ES-I3 (cell line): ENCODE data around the gene CNKSR3.

ENCODE experiments used
- H3K36me3 ChIP-seq: 2 replicates; pipeline ENCODE4 v1.6.1; 2013; ENCODE audit warnings: mild to moderate bottlenecking, low read length, control low read depth, moderate library complexity; ENCODE audit not compliant: insufficient read depth
- H3K4me1 ChIP-seq: 2 replicates; pipeline ENCODE4 v1.6.1; 2013; ENCODE audit warnings: mild to moderate bottlenecking, control low read depth, low read length; ENCODE audit not compliant: insufficient read depth
- H3K9ac ChIP-seq: 2 replicates; pipeline ENCODE4 v1.6.1; 2013; ENCODE audit warnings: low read depth, mild to moderate bottlenecking, low read length, moderate library complexity
- H3K9me3 ChIP-seq: 2 replicates; pipeline ENCODE4 v1.6.1; 2013; ENCODE audit warnings: mild to moderate bottlenecking, low read length, moderate library complexity; ENCODE audit not compliant: control insufficient read depth, insufficient read depth

CNKSR3 gene

DNA sequence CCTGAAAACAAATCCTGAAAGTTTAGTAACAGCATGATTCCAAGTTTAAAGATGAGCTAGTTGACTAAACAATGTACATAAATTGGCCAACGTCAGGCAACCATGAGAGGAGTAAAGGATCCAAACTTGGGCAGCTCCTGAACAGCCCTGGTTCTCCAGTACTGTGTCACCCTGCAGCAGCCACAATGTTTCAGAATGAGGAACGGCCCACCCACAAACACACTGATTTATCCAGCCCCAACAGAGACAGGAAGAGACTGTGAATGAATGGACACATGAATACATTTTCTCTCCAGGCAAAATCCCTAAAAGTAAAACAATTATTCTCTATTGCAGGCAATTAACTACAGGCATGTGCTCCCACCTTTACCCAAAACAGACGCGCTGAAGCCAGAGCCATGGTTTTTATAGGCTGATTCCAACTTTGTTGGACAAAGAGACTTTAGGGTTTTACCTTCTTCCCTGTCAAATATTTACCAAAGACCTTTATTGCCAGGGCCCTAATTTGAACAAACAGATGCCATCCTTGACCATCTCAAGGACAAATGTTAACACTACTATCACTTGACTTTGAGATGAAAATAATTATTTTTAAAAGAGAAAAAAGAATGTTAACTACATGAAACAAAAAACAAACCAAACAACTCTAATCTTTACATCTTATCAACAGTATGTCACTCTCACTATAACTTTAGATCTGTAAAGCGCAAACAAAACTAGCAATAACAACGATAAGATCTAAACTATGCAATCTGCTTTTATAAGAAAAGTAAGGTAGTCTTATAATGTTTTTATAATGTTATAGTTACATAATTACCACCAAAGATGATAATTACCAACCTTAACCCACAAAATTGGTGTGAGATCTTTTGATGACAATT is 22.9 kb downstream of the CNKSR3 start:
- Histone ChIP-seq H3K36me3 (no peaks in the 10 kb centered on the region), H3K4me1 (no peaks in the 10 kb centered on the region), H3K9me3 (no peaks in the 10 kb centered on the region), H3K9ac (no peak overlapping the region)

DNA sequence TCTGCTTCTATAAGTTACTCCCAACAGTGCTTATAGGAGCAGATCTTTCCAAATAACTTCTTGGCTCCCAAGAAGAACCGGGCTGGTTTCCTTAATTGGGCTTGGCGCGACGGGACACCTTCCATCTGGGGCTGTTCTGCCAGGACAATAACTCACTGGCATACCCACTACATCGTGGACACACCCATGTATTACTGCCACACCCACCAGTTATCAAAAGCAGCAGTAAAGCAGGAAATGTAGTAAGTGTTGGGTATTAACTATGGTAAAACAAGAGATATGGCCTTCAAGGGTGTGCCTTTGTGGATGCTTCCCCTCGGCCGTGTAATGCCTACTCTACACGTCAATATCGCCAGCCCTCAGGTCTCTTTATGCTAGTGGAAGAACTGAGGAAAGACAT is 24.7 kb downstream of the CNKSR3 start:
- Histone ChIP-seq H3K9me3 (no peaks in the 10 kb centered on the region), H3K9ac (no peak overlapping the region), H3K4me1 (no peaks in the 10 kb centered on the region), H3K36me3 (no peaks in the 10 kb centered on the region)

DNA sequence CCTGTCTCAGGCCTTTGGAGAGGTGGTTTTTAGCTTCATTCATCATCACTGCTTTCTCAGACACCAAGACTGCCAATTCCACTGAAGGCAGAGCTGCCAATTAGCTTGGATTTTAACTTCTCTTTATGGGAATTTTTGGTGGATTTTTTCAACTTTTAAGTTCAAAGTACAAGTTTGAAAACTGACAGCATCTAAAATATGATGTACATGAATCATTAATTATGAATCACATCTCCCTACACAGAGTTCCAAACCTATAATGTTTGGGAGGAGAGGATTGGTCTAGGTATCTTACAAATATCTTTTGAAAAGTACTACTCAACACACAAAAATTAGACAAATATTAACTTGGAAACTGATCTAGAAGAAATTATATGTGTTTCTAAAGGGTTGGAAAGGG is 25.5 kb downstream of the CNKSR3 start:
- H3K36me3 ChIP-seq: no peaks in the 10 kb centered on the region
- H3K4me1 ChIP-seq: no peaks in the 10 kb centered on the region
- H3K9ac ChIP-seq: no peak overlapping the region
- no peaks in the 10 kb centered on the region for H3K9me3 ChIP-seq

DNA sequence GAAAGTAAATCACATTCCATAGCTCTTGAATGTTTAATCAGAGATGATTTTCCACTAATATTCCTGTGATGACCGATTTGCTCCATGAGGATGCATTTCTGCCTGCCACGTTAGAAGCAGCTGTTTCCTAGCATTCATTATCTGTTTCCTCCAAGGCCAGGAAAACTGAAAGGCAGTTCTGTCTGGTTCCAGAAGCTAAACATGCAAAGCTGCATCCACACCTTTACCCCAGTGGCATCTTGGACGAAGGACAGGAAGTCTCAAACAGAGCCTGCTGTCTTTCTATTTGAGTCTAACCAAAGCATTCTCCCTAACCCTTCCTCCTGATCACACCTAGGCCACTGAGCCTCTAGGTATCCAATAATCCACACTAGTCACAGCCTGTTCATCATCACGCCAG is 27.6 kb downstream of the CNKSR3 start:
- Histone ChIP-seq H3K9me3 (no peaks in the 10 kb centered on the region), H3K9ac (no peak overlapping the region), H3K36me3 (no peaks in the 10 kb centered on the region), H3K4me1 (no peaks in the 10 kb centered on the region)

DNA sequence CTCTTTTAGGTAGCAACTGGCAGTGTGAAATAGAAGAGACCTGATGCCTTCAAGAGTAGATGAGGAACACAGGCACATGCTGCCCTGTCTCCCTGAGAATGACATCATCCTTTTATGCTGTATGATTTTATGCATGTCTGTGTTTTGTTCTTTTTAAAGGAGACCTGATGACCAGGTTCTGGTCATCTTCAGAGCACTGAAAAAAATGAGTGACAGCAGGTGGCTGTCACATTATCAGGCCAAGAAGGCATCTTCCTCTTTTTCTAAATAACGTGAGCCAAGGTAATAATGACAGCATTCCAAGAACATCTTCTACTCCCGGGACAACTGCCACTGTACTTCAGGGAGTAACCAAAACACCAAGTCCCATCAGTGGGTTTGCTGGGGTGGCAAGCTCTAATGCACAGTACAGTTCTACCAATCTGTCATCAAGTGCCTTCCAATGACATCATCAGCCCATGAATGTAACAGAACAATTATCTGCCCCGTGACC is 28.9 kb downstream of the CNKSR3 start:
- H3K9me3 ChIP-seq: no peaks in the 10 kb centered on the region
- no peak overlapping the region for H3K9ac ChIP-seq
- no peaks in the 10 kb centered on the region for H3K4me1 ChIP-seq
- no peaks in the 10 kb centered on the region for H3K36me3 ChIP-seq

DNA sequence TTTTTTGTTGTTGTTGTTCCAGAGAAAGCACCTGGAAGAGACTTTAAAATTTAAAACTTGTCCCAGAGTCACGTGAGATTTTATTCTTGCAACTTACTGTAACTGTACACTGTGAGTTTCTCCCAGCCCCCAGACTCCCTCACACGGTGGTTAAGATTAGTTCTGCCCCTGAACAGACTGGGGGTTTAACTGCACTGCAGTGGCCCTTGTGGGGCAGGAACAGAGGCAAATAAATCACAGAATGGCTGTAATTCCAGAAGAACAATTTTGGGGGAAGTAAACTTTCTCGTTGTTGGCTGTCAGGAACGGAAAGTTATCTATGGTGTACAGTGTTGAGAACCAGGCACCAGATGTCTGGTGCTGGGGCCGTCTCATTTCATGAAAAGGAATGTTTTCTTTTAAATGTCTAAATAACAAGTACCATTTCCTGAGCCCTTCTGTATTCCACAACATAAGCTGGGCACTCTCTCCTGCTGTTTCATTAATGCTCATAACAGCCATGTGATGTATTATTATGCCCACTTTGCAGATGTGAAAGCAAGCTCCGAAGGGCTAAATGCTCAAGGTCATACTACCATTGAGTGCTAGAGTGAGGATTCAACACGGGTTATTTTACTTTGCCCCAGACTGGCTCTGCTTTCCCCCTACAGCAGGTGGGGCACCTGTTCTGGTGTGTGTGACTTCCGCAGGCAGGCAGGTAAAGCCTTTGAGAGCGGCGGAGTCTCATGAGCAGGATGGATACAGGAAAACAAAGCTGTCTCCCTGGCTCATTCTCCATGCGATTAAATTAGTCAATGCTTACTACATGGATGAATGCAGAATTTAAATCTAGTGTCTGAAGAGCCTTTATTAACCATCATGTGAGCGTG is 30.5 kb downstream of the CNKSR3 start:
- H3K9ac ChIP-seq: no peak overlapping the region
- no peaks in the 10 kb centered on the region for H3K36me3 ChIP-seq
- H3K9me3 ChIP-seq: no peaks in the 10 kb centered on the region
- no peaks in the 10 kb centered on the region for H3K4me1 ChIP-seq

DNA sequence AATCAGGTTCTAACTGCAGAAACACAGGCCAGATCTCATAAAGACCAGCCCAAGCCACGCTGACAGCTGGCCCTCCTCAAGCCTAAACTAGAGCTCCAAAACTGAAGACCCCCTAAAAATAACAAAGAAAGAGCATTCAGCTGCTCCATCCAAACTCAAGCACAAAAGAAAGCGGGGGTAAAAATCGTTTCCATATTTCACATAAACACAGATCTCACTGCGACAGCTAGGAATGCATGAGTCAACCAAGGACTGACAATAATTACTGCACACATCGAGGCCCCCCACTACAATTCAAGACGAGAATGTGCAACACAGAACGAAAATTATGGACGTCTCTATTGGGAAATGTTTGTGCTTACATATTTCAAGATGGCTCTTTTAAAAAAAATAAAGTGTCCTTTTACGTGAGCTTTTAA is 31.1 kb downstream of the CNKSR3 start:
- no peak overlapping the region for H3K9ac ChIP-seq
- no peaks in the 10 kb centered on the region for H3K9me3 ChIP-seq
- H3K4me1 ChIP-seq: no peaks in the 10 kb centered on the region
- H3K36me3 ChIP-seq: no peaks in the 10 kb centered on the region

DNA sequence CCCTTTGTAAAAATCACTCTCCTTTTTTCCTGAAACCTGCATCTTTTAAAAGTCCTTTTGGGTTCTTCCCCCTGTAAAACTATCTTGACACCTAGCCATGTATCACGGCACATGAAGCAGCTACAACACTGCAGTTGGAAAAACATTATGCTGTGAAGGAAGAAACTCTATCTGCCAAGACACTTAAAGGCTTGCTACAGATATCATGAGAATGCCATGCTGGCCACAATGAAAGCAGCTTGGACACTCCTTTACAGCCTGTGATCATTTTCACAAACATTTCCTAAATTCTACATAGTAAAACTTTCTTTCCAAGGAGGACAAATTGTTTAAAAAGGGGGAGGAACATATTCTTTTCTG is 31.8 kb downstream of the CNKSR3 start:
- H3K9me3 ChIP-seq: no peaks in the 10 kb centered on the region
- no peak overlapping the region for H3K9ac ChIP-seq

DNA sequence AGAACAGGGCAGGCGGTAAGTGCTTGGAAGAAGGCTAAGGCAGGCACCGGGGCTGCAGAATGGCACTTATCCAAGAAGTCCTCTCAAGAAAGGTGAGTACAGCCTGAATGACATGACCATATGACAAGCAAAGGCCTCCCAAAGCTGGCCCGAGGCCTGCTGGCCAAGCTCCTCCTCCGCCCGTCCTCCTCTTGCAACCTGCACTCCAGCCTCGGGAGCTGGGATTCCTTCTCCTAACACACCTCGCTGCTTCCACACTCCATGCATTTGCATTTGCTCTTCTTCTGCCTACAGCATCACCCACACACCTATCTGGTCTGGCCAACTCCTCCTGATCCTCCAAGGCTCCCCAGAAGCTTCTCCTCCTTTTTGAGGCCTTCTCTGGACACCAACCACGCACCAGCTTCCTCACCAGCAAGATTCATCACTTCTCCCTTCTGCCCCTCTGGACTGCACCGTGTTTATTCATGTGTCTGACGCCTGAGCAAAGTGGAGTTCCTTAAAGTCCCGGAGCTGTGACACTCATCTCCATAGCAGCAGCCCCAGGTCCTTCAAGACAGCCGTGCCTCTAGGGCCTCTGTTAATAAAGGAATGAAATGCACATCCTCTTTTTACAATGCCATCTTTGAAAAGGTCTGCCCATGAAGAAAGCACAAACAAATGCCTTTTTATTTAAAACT is 32.3 kb downstream of the CNKSR3 start:
- no peaks in the 10 kb centered on the region for H3K4me1 ChIP-seq
- H3K36me3 ChIP-seq: no peaks in the 10 kb centered on the region
- H3K9ac ChIP-seq: no peak overlapping the region
- no peaks in the 10 kb centered on the region for H3K9me3 ChIP-seq

More for the DNA sequence above, 31.8 kb downstream of the CNKSR3 start:
- Histone ChIP-seq H3K36me3 (no peaks in the 10 kb centered on the region), H3K4me1 (no peaks in the 10 kb centered on the region)

DNA sequence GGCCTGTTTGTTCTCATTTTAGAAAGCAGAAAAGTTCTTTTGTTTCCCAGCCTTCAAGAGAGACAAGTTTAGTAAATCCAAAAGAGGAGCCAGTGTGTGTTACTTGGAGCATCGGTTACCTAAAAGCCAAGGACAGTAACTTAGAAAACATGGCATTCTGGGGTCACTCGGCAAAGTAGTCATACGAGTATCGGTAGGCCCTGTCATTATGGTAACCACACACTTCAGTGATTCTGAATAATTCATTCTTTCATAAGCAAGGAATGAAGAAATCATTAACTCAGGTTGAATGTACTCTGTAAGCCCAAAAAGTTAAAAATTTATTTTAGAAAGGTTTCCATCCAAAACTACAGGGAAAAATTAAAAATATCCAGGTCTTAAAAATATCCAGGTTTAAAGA is 34.0 kb downstream of the CNKSR3 start:
- Histone ChIP-seq H3K9me3 (no peaks in the 10 kb centered on the region), H3K36me3 (no peaks in the 10 kb centered on the region), H3K4me1 (no peaks in the 10 kb centered on the region), H3K9ac (no peak overlapping the region)

DNA sequence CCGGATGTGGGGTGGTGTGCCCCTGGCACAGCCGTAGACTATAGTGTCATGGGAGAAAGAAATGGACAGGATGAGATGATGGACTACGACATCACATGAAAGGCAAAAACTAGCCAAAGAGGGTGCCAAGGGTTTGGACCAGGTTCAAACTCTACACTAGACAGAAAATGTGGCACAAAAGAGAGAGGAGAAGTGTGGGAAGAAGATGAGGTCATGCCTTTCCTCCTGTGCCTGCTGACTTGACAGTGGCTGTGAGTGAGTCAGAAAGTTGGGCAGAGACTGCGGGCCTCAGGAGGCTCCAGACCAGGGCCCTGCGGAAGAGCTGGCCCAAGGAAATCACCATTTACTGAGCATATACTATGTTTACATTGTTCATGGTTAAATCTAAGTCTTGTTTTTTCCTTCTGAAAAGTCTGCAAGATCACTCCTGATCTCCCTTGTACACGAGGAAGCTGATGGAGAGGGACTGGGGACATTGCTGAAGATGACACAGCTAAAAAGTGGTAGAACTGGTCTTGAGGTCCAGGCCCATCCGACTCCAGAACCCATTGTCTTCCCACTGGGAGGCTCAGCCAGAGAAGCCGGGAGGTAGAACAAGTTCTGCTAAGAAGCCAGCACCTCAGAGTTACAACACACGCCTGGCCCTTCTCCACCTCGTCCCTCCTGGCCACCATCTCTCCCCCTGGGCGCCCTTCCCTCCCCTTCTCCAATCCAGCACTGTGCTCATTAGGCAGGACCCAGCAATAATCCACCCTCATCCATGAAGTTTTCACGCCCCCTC is 35.6 kb downstream of the CNKSR3 start:
- Histone ChIP-seq H3K4me1 (no peaks in the 10 kb centered on the region), H3K36me3 (no peaks in the 10 kb centered on the region), H3K9me3 (no peaks in the 10 kb centered on the region; the same call in 1 of the 2 replicates), H3K9ac (no peak overlapping the region)

DNA sequence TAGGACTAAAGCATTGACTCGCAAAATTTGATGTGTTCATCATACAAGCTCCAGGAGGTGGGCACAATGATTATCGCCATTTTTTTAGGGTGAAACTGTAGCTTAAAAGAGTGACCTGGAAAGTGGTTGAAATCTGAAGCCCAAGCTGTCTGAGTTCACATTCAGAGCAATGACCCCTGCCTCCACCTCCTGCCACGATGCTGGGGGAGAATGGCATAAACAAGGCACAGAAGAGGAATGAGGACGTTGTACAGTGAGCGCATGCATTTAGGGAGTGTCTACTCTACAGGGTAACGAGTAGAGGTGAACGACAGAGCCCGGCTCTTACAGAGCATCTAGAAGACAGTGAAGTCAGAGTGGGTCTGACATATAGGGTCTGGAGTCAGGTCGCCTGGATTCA is 37.2 kb downstream of the CNKSR3 start:
- H3K9ac ChIP-seq: no peak overlapping the region
- H3K36me3 ChIP-seq: no peaks in the 10 kb centered on the region
- no peaks in the 10 kb centered on the region for H3K4me1 ChIP-seq
- no peaks in the 10 kb centered on the region; the same call in 1 of the 2 replicates for H3K9me3 ChIP-seq

DNA sequence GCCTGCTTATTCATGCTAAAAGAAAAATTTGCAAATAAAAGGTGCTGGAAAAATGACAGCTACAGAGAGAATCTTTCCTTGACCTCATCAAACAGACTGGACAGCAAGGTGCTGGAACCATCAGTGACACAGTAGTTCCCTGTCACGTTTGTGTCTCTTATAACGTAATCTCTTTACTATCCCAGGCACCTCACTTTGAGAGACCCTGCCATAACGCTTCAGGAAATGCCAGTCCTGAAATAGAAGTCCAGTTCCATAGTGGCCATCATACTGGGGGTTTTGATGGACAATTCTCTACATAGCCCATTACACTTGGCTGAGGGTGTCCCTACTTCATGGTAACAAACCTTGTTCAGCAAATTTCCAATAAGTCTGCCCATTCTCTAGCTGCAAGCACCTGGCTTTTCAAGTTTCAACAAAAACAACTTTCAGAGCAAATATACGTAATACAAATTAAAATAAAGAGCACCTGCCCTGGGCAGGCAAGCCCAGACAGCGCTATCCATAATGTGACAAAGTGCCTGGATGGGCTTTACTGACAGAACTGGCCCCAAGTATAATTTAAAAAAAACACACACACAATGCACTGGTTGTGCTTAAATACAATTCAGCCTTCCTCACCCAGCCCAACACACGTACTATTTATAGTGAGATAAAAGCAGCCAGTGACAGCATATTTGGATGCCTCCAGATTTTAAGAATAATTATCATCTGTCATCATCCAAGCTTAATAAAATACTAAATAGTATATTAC is 38.7 kb downstream of the CNKSR3 start:
- no peaks in the 10 kb centered on the region; the same call in 1 of the 2 replicates for H3K9me3 ChIP-seq
- no peak overlapping the region for H3K9ac ChIP-seq
- no peaks in the 10 kb centered on the region for H3K4me1 ChIP-seq
- no peaks in the 10 kb centered on the region for H3K36me3 ChIP-seq
